IMR-90 (cell line): ENCODE data around the gene TST. TPM values are rescaled to one million over a fixed set of nuclear protein-coding genes. Genes with fewer than 3 reads are reported as not detected.

ENCODE experiments used
- ATAC-seq: fragments of 200-7000 bp; cut with Tn5 transposase; 2 replicates; pipeline ENCODE4 v1.9.1; 2020; ENCODE audit warnings: low read depth, mild to moderate bottlenecking, moderate library complexity
- BruUV-seq: library from RNA; stranded (reverse); fragments of 400-500 nt; replicated peaks from 2 replicates; lab custom pipeline; 2021; lab: Mats Ljungman, UMichigan
- CTCF ChIA-PET: fragments of 300-600 bp; formaldehyde crosslinking; extraction: SDS; loops from one replicate; lab custom pipeline; 2021; ENCODE audit warnings: antibody characterized with exemption; lab: Yijun Ruan, JAX
- POLR2A ChIA-PET: fragments of 300-600 bp; sonication (Branson Sonifier 250); formaldehyde crosslinking; loops from one replicate; lab custom pipeline; 2022; ENCODE audit warnings: antibody characterized with exemption; ENCODE audit not compliant: unreplicated experiment; lab: Charles Lee
- DNase-seq: peaks from one replicate; pipeline ENCODE4 v3.0.0; 2013
- H2AFZ ChIP-seq: replicated peaks from 2 replicates; pipeline ENCODE3; 2013; ENCODE audit warnings: low read length, mild to moderate bottlenecking; ENCODE audit not compliant: poor library complexity
- H2AK5ac ChIP-seq: 2 replicates; pipeline ENCODE4 v1.6.1; 2013; ENCODE audit warnings: low read depth, low read length, inconsistent platforms
- H2AK9ac ChIP-seq: replicated peaks from 2 replicates; pipeline ENCODE3; 2013; ENCODE audit warnings: mild to moderate bottlenecking, low read depth, low read length, moderate library complexity; ENCODE audit not compliant: poor library complexity
- H2BK120ac ChIP-seq: 2 replicates; pipeline ENCODE4 v1.6.1; 2013; ENCODE audit warnings: low read depth, low read length, inconsistent platforms
- H2BK15ac ChIP-seq: 3 replicates; pipeline ENCODE4 v1.6.1; 2013; ENCODE audit warnings: low read depth, low read length, inconsistent platforms
- H2BK20ac ChIP-seq: 2 replicates; pipeline ENCODE4 v1.6.1; 2013; ENCODE audit warnings: low read depth, mild to moderate bottlenecking, inconsistent platforms, low read length, moderate library complexity
- H2BK5ac ChIP-seq: 2 replicates; pipeline ENCODE4 v1.6.1; 2013; ENCODE audit warnings: mild to moderate bottlenecking, low read depth, low read length, inconsistent platforms; ENCODE audit not compliant: poor library complexity, severe bottlenecking
- H3K14ac ChIP-seq: replicated peaks from 2 replicates; pipeline ENCODE4 v1.6.1; 2013; ENCODE audit warnings: low read depth, low read length, inconsistent platforms
- H3K18ac ChIP-seq: 2 replicates; pipeline ENCODE4 v1.6.1; 2013; ENCODE audit warnings: low read depth, low read length, control low read depth
- H3K23ac ChIP-seq: 2 replicates; pipeline ENCODE4 v1.6.1; 2013; ENCODE audit warnings: low read depth, low read length, inconsistent platforms
- H3K27ac ChIP-seq: 2 replicates; pipeline ENCODE4 v1.5.1; 2013; ENCODE audit warnings: mild to moderate bottlenecking, control low read depth, low read length; ENCODE audit not compliant: insufficient read depth
- H3K27me3 ChIP-seq: 2 replicates; pipeline ENCODE4 v1.6.1; 2013; ENCODE audit warnings: low read length; ENCODE audit not compliant: control insufficient read depth, insufficient read depth
- H3K36me3 ChIP-seq: 2 replicates; pipeline ENCODE4 v1.6.1; 2013; ENCODE audit warnings: low read length, mixed read lengths; ENCODE audit not compliant: control insufficient read depth, insufficient read depth
- H3K4ac ChIP-seq: 2 replicates; pipeline ENCODE4 v1.6.1; 2013; ENCODE audit warnings: low read depth, low read length, inconsistent platforms
- H3K4me1 ChIP-seq: 2 replicates; pipeline ENCODE4 v1.6.1; 2013; ENCODE audit warnings: low read length, mixed read lengths; ENCODE audit not compliant: control insufficient read depth, insufficient read depth
- H3K4me2 ChIP-seq: 2 replicates; pipeline ENCODE4 v1.6.1; 2013; ENCODE audit warnings: low read depth, mild to moderate bottlenecking, control low read depth, low read length, moderate library complexity
- H3K4me3 ChIP-seq: 2 replicates; pipeline ENCODE4 v1.5.1; 2013; ENCODE audit warnings: low read depth, mild to moderate bottlenecking, control low read depth, low read length, moderate library complexity; ENCODE audit not compliant: insufficient read depth
- H3K56ac ChIP-seq: 2 replicates; pipeline ENCODE4 v1.6.1; 2013; ENCODE audit warnings: low read length, inconsistent platforms; ENCODE audit not compliant: insufficient read depth; ENCODE audit errors: extremely low read depth
- H3K79me1 ChIP-seq, 2 experiments: 2 replicates each; pipeline ENCODE4 v1.6.1; 2013; ENCODE audit warnings: low read length in 2 of 2, inconsistent platforms in 1 of 2, low read depth in 1 of 2
- H3K9ac ChIP-seq: 2 replicates; pipeline ENCODE4 v1.6.1; 2013; ENCODE audit warnings: low read depth, low read length, control low read depth
- H3K9me1 ChIP-seq: 2 replicates; pipeline ENCODE4 v1.6.1; 2013; ENCODE audit warnings: low read length, inconsistent platforms; ENCODE audit not compliant: insufficient read depth
- H3K9me3 ChIP-seq: 2 replicates; pipeline ENCODE4 v1.6.1; 2013; ENCODE audit warnings: low read length; ENCODE audit not compliant: control insufficient read depth, insufficient read depth
- H4K20me1 ChIP-seq: 2 replicates; pipeline ENCODE4 v1.6.1; 2013; ENCODE audit warnings: low read length, inconsistent platforms; ENCODE audit not compliant: insufficient read depth
- H4K5ac ChIP-seq: 2 replicates; pipeline ENCODE4 v1.6.1; 2013; ENCODE audit warnings: mild to moderate bottlenecking, low read depth, low read length, control low read depth
- H4K8ac ChIP-seq, 2 experiments: 2 replicates each; pipeline ENCODE4 v1.6.1; 2013; ENCODE audit warnings: low read depth in 2 of 2, low read length in 2 of 2, control low read depth in 1 of 2, inconsistent platforms in 1 of 2
- H4K91ac ChIP-seq: 2 replicates; pipeline ENCODE4 v1.6.1; 2013; ENCODE audit warnings: low read depth, low read length, inconsistent platforms; ENCODE audit not compliant: insufficient read depth
- CEBPB ChIP-seq: IDR thresholded peaks from 2 replicates; pipeline ENCODE4 v1.6.1; 2012; ENCODE audit warnings: low read depth, low read length, improper control_type of control experiment
- MXI1 ChIP-seq: IDR thresholded peaks from 2 replicates; pipeline ENCODE4 v1.6.1; 2012; ENCODE audit warnings: low read depth, mild to moderate bottlenecking, low read length, moderate library complexity, borderline replicate concordance
- RCOR1 ChIP-seq: IDR thresholded peaks from 2 replicates; pipeline ENCODE4 v1.6.1; 2012; ENCODE audit warnings: mild to moderate bottlenecking, low read length, improper control_type of control experiment; ENCODE audit not compliant: insufficient replicate concordance
- SMC3 ChIP-seq: fragments of 150-350 bp; IDR thresholded peaks from 2 replicates; pipeline ENCODE4 v1.6.1; 2016; ENCODE audit warnings: low read depth, mild to moderate bottlenecking, antibody characterized with exemption, low read length, moderate library complexity
- WGBS, 2 experiments: methylation state at CpG; one replicate each; pipeline versions ENCODE4 v1.1.5 to v1.1.7; 2013; ENCODE audit warnings: missing lambda C conversion rate in 2 of 2; ENCODE audit not compliant: insufficient read length in 1 of 2; ENCODE audit errors: extremely low coverage in 2 of 2; 5-methylcytosine and 5-hydroxymethylcytosine counted together
- dilution Hi-C: fragments of 300-500 bp; cut with HindIII; formaldehyde crosslinking; loops from one replicate; pipeline ENCODE4 v1.14.3; 2018; ENCODE audit warnings: low sequenced_read_pairs; ENCODE audit not compliant: unreplicated experiment
- in situ Hi-C: fragments of 300-500 bp; cut with MboI; formaldehyde crosslinking; loops from 3 replicates; pipeline ENCODE4 v1.14.3; 2019; ENCODE audit warnings: low sequenced_read_pairs, inconsistent platforms, mixed read lengths
- intact Hi-C: fragments of 100-400 bp; cut with micrococcal nuclease; formaldehyde crosslinking; loops from 2 replicates; pipeline ENCODE4 v1.10.0; 2022
- polyA plus RNA-seq, 3 experiments: library from polyadenylated mRNA; depleted of rRNA; stranded (reverse); fragments of >200 nt; gene quantifications; 2 replicates each; pipeline ENCODE4 v1.2.3, GENCODE V29; 2012; ENCODE audit warnings: low replicate concordance in 1 of 3
- total RNA-seq: library from RNA; depleted of rRNA; stranded (reverse); fragments of >200 nt; gene quantifications from 2 replicates; pipeline ENCODE4 v1.2.3, GENCODE V29; 2012

Gene TST
- total and polyA plus RNA-seq, 2 of the 4 experiments (the other 2 are of a cell fraction): 31.7 to 37.7 TPM

- no TSS peak for BruUV-seq
- WGBS, 2 experiments: no CpG with 5 or more reads among the region's 8 CpGs
- H3K23ac ChIP-seq: no peak overlapping the region
- POLR2A ChIA-PET: no interaction called here
- intact Hi-C loops: loop anchor here (5.0 kb wide), 1 partner anchor 143 kb away; no protein-coding TSS in a partner anchor
- H3K9me1 ChIP-seq: peaks cover 8% of the 10 kb centered on the region; the same call in 1 of the 2 replicates
- peaks cover 7 to 17% of the 10 kb centered on the region in 2 experiments; a peak in 3 of 4 replicates for H3K79me1 ChIP-seq
- H4K8ac ChIP-seq: no peak overlapping the region
- H3K4ac ChIP-seq: no peak overlapping the region
- DNase-seq (no peak), ATAC-seq (no peak)
- TF ChIP-seq RCOR1: no peak
- no peak for TF ChIP-seq CEBPB
- TF ChIP-seq SMC3: no peak
- TF ChIP-seq MXI1: no peak
- H3K18ac ChIP-seq: no peak overlapping the region
- no peak overlapping the region for H4K91ac ChIP-seq
- H3K27ac ChIP-seq: no peak overlapping the region
- H3K4me3 ChIP-seq: no peak overlapping the region
- H3K9me3 ChIP-seq: no peaks in the 10 kb centered on the region
- in situ Hi-C loops: no loop called here
- H2BK20ac ChIP-seq: no peak overlapping the region
- H3K27me3 ChIP-seq: 0 out of 2 replicates have a peak, but pooled peaks cover 2% of the 10 kb centered on the region
- no peak overlapping the region for H3K4me2 ChIP-seq
- no peak overlapping the region for H3K9ac ChIP-seq
- dilution Hi-C loops: no loop called here
- H4K20me1 ChIP-seq: no peaks in the 10 kb centered on the region
- no peak overlapping the region for H4K5ac ChIP-seq
- CTCF ChIA-PET: interaction anchor here (0.5 kb wide), 1 partner anchor 8 kb away, joined by 4 read pairs; no protein-coding TSS in a partner anchor
- H2BK5ac ChIP-seq: no peak overlapping the region
- no peak overlapping the region for H2BK15ac ChIP-seq
- H3K14ac ChIP-seq: no peak overlapping the region
- H2AFZ ChIP-seq: no peak overlapping the region
- no peak overlapping the region for H2AK9ac ChIP-seq
- H3K4me1 ChIP-seq: peaks cover 4% of the 10 kb centered on the region; the same call in 1 of the 2 replicates
- no peak overlapping the region for H3K56ac ChIP-seq
- no peak overlapping the region for H2BK120ac ChIP-seq
- H3K36me3 ChIP-seq: peaks cover 33% of the 10 kb centered on the region
- H2AK5ac ChIP-seq: no peak overlapping the region
Observed at GRCh38 chr22:37054056-37054395, 34.8 kb upstream of the TST start.
